SK-N-SH (cell line): ENCODE data around the gene TXNL4B. TPM values are rescaled to one million over a fixed set of nuclear protein-coding genes. Genes with fewer than 3 reads are reported as not detected.

ENCODE experiments used
- CTCF ChIA-PET: fragments of 300-600, 350-600 bp; formaldehyde crosslinking; extraction: SDS; loops from one replicate; lab custom pipeline; 2021; lab: Yijun Ruan, JAX
- POLR2A ChIA-PET: fragments of 350-600 bp; sonication (Branson Sonifier 250); formaldehyde crosslinking; extraction: SDS; loops from one replicate; lab custom pipeline; 2020; ENCODE audit warnings: antibody characterized with exemption, inconsistent platforms; lab: Yijun Ruan, JAX
- DNase-seq: peaks from one replicate; pipeline ENCODE4 v3.0.0; 2012
- H2AFZ ChIP-seq: fragments of 200-600 bp; sonication (generic); 2 replicates; pipeline ENCODE4 v1.8.1; 2016; ENCODE audit warnings: antibody characterized with exemption, mild to moderate bottlenecking, low read depth
- H3F3A ChIP-seq: fragments of 200-600 bp; sonication (generic); replicated peaks from 2 replicates; pipeline ENCODE3; 2016; ENCODE audit warnings: antibody characterized with exemption, mild to moderate bottlenecking; ENCODE audit not compliant: insufficient read depth
- H3K27ac ChIP-seq, 2 experiments: fragments of 200-500 bp in 1 of 2; fragments of 200-600 bp in 1 of 2; sonication (Bioruptor generic) in 1 of 2; sonication (generic), shearing (Covaris generic) in 1 of 2; 2 replicates each; pipeline versions ENCODE4 v1.5.1 to v1.6.1; 2014 to 2016; ENCODE audit warnings: low read depth in 2 of 2, inconsistent platforms in 1 of 2, low read length in 1 of 2, mild to moderate bottlenecking in 1 of 2, mixed read lengths in 1 of 2
- H3K27me3 ChIP-seq: fragments of 200-600 bp; sonication (generic), shearing (Covaris generic); 2 replicates; pipeline ENCODE4 v1.6.1; 2016; ENCODE audit warnings: mixed run types; ENCODE audit not compliant: insufficient read depth
- H3K36me3 ChIP-seq, 2 experiments: fragments of 200-500 bp in 1 of 2; fragments of 200-600 bp in 1 of 2; sonication (Bioruptor generic) in 1 of 2; sonication (generic) in 1 of 2; replicated peaks in 1 of 2; 2 replicates each; pipeline versions ENCODE3 to v1.5.1; 2014 to 2016; ENCODE audit warnings: low read length in 1 of 2, mild to moderate bottlenecking in 1 of 2; ENCODE audit not compliant: insufficient read depth in 2 of 2, control insufficient read depth in 1 of 2
- H3K4me1 ChIP-seq, 2 experiments: fragments of 200-500 bp in 1 of 2; fragments of 200-600 bp in 1 of 2; sonication (Bioruptor generic) in 1 of 2; sonication (generic), shearing (Covaris generic) in 1 of 2; 2 replicates each; pipeline versions ENCODE4 v1.5.1 to v1.6.1; 2014 to 2016; ENCODE audit warnings: low read depth in 1 of 2, low read length in 1 of 2, mixed run types in 1 of 2; ENCODE audit not compliant: insufficient read depth in 2 of 2, control insufficient read depth in 1 of 2
- H3K4me2 ChIP-seq: fragments of 200-600 bp; sonication (generic), shearing (Covaris generic); 2 replicates; pipeline ENCODE4 v1.6.1; 2017; ENCODE audit warnings: mixed run types
- H3K4me3 ChIP-seq, 2 experiments: fragments of 200-500 bp in 1 of 2; fragments of 200-600 bp in 1 of 2; sonication (Bioruptor generic) in 1 of 2; sonication (generic), shearing (Covaris generic) in 1 of 2; 2 replicates each; pipeline versions ENCODE4 v1.5.1 to v1.8.1; 2014 to 2016; ENCODE audit warnings: low read depth in 2 of 2, inconsistent platforms in 1 of 2, low read length in 1 of 2, mild to moderate bottlenecking in 1 of 2, mixed read lengths in 1 of 2, moderate library complexity in 1 of 2
- H3K79me2 ChIP-seq: fragments of 200-600 bp; sonication (generic); 2 replicates; pipeline ENCODE4 v1.8.1; 2017; ENCODE audit warnings: mild to moderate bottlenecking; ENCODE audit not compliant: insufficient read depth
- H3K9ac ChIP-seq: fragments of 200-600 bp; sonication (generic); 2 replicates; pipeline ENCODE4 v1.6.1; 2017; ENCODE audit warnings: mixed run types
- H3K9me2 ChIP-seq: fragments of 200-600 bp; sonication (generic); 2 replicates; pipeline ENCODE4 v1.6.1; 2017; ENCODE audit warnings: mixed run types
- H3K9me3 ChIP-seq: fragments of 200-600 bp; sonication (generic); 2 replicates; pipeline ENCODE4 v1.6.1; 2017; ENCODE audit warnings: mixed run types, mild to moderate bottlenecking, moderate library complexity
- H4K20me1 ChIP-seq: fragments of 200-600 bp; sonication (generic); 2 replicates; pipeline ENCODE4 v1.6.1; 2017; ENCODE audit warnings: mild to moderate bottlenecking, mixed run types; ENCODE audit not compliant: insufficient read depth
- CHD2 ChIP-seq: fragments of 150-350 bp; IDR thresholded peaks from 2 replicates; pipeline ENCODE4 v1.6.1; 2018; ENCODE audit warnings: low read length; ENCODE audit not compliant: partially characterized antibody
- CTCF ChIP-seq: fragments of 200-600 bp; sonication (generic); IDR thresholded peaks from 2 replicates; pipeline ENCODE4 v1.6.1; 2017; ENCODE audit warnings: antibody characterized with exemption, mild to moderate bottlenecking, moderate library complexity
- EP300 ChIP-seq, 2 experiments: IDR thresholded peaks; 2 replicates each; pipeline versions ENCODE4 v1.4.0 to v1.6.1; 2012; ENCODE audit warnings: borderline replicate concordance in 1 of 2, low read depth in 1 of 2, low read length in 1 of 2
- GABPA ChIP-seq: IDR thresholded peaks from 2 replicates; pipeline ENCODE4 v1.4.0; 2012; ENCODE audit warnings: low read depth, mild to moderate bottlenecking
- GATA2 ChIP-seq: sonication (generic); formaldehyde crosslinking; IDR thresholded peaks from 2 replicates; pipeline ENCODE4 v1.5.0; 2020; ENCODE audit warnings: mild to moderate bottlenecking, missing genetic modification reagents
- JUND ChIP-seq: IDR thresholded peaks from 2 replicates; pipeline ENCODE4 v1.4.0; 2012
- MAX ChIP-seq: IDR thresholded peaks from 2 replicates; pipeline ENCODE4 v1.4.0; 2012; ENCODE audit warnings: low read depth
- MEF2A ChIP-seq: IDR thresholded peaks from 2 replicates; pipeline ENCODE4 v1.4.0; 2012; ENCODE audit warnings: low read depth, borderline replicate concordance
- MXI1 ChIP-seq: IDR thresholded peaks from 2 replicates; pipeline ENCODE4 v1.6.1; 2012; ENCODE audit warnings: mild to moderate bottlenecking, low read depth, low read length, improper control_type of control experiment
- NFIC ChIP-seq: IDR thresholded peaks from 2 replicates; pipeline ENCODE4 v1.4.0; 2012; ENCODE audit warnings: borderline replicate concordance
- NRF1 ChIP-seq: IDR thresholded peaks from 2 replicates; pipeline ENCODE4 v1.6.1; 2012; ENCODE audit warnings: low read depth, mild to moderate bottlenecking, low read length
- POLR2AphosphoS5 ChIP-seq: IDR thresholded peaks from 2 replicates; pipeline ENCODE4 v1.6.1; 2012; ENCODE audit warnings: low read depth, low read length
- RAD21 ChIP-seq: IDR thresholded peaks from 2 replicates; pipeline ENCODE4 v1.6.1; 2012; ENCODE audit warnings: mild to moderate bottlenecking, low read length
- RFX5 ChIP-seq: IDR thresholded peaks from 2 replicates; pipeline ENCODE4 v1.6.1; 2012; ENCODE audit warnings: mild to moderate bottlenecking, improper control_type of control experiment, low read length
- RXRA ChIP-seq: IDR thresholded peaks from 2 replicates; pipeline ENCODE4 v1.4.0; 2012; ENCODE audit warnings: low read depth, mild to moderate bottlenecking, borderline replicate concordance
- SMC3 ChIP-seq: IDR thresholded peaks from 2 replicates; pipeline ENCODE4 v1.6.1; 2012; ENCODE audit warnings: low read depth, low read length, improper control_type of control experiment
- TAF1 ChIP-seq: IDR thresholded peaks from 2 replicates; pipeline ENCODE4 v1.6.1; 2012; ENCODE audit warnings: low read depth, mild to moderate bottlenecking, low read length, moderate library complexity, borderline replicate concordance
- TEAD4 ChIP-seq: IDR thresholded peaks from 2 replicates; pipeline ENCODE4 v1.4.0; 2012; ENCODE audit warnings: mild to moderate bottlenecking, borderline replicate concordance; ENCODE audit not compliant: insufficient read depth
- USF1 ChIP-seq: IDR thresholded peaks from 2 replicates; pipeline ENCODE4 v1.4.0; 2012; ENCODE audit warnings: low read depth, borderline replicate concordance
- YY1 ChIP-seq: IDR thresholded peaks from 2 replicates; pipeline ENCODE4 v1.4.0; 2012; ENCODE audit warnings: low read depth, mild to moderate bottlenecking
- WGBS: methylation state at CpG from one replicate; pipeline ENCODE4 v1.1.6; 2017; ENCODE audit warnings: low lambda C conversion rate; 5-methylcytosine and 5-hydroxymethylcytosine counted together
- polyA plus RNA-seq, 3 experiments: library from polyadenylated mRNA; depleted of rRNA; stranded (reverse); fragments of >200 nt; gene quantifications; 2 replicates each; pipeline ENCODE4 v1.2.3, GENCODE V29; 2012
- TF ChIP-seq, protein P1 (sequence below): IDR thresholded peaks from 2 replicates; pipeline ENCODE4 v1.4.0; 2012; ENCODE audit warnings: low read depth, borderline replicate concordance
- TF ChIP-seq, protein P2 (sequence below): fragments of 150-350 bp; IDR thresholded peaks from 2 replicates; pipeline ENCODE4 v1.6.1; 2017; ENCODE audit warnings: antibody characterized with exemption, low read length, low read depth, borderline replicate concordance

Gene TXNL4B
- polyA plus RNA-seq, 1 of the 3 experiments (the other 2 are of a cell fraction) = 8.9 TPM

DNA sequence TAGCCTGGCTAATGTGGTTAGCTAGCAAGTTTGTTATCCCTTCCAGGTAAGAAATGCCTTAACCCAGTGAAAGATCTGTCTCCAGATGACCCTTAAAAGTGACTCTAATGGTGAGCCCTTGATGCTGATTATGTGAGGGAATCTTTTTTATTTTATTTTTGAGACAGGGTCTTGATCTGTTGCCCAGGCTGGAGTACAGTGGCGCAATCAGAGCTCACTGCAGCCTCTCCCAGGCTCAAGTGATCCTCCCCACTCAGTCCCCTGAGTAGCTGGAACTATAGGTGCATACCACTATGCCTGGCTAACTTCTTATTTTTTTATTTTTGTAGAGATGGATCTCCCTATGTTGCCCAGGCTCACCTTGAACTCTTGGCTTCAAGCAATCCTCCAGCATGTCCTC is 49.9 kb downstream of the TXNL4B start:
- TF ChIP-seq CTCF (no peak), YY1 (no peak), MEF2A (no peak), RFX5 (no peak), RAD21 (no peak), NRF1 (no peak)
- CTCF ChIA-PET = no interaction called here

DNA sequence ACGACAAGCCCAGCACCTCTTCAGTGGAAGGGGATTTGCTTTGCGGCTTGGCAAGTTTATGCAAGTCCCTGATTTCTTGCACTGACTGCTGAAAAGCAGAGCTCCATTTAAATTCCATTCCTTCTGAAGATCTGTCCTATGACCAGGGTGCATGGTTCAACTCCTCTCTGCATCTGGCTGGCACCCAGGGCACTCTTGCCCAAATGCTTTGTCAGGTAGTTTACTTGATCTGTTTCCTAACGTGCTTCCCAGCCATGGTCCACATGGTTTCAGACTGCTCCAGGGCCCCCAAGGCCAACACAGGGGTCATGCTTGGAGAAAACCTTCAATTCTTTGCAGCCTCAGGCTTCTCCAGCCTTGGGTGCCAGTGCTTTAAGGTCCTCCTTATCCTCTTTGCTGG is 50.4 kb downstream of the TXNL4B start:
- POLR2A ChIA-PET = no interaction called here
- CTCF ChIA-PET = no interaction called here
- 63% methylated on average over 3 of the region's 3 CpGs for WGBS

More for the DNA sequence above, 49.9 kb downstream of the TXNL4B start:
- POLR2A ChIA-PET = no interaction called here
- Histone ChIP-seq H3K4me1 (no peaks in the 10 kb centered on the region), H3K4me3 (no peak overlapping the region), H3K9ac (no peak overlapping the region), H3K9me2 (no peaks in the 10 kb centered on the region), H2AFZ (no peak overlapping the region), H3K36me3 (no peaks in the 10 kb centered on the region), H4K20me1 (no peaks in the 10 kb centered on the region), H3K9me3 (no peaks in the 10 kb centered on the region), H3K27ac (no peak overlapping the region), H3K27me3 (no peaks in the 10 kb centered on the region), H3F3A (no peaks in the 10 kb centered on the region), H3K79me2 (no peaks in the 10 kb centered on the region; the same call in 1 of the 2 replicates), H3K4me2 (no peak overlapping the region)
- WGBS = 56% methylated on average over 1 of the region's 1 CpG
- no peak for DNase-seq

More for the DNA sequence above, 50.4 kb downstream of the TXNL4B start:
- no peaks in the 10 kb centered on the region for H4K20me1 ChIP-seq
- no peak for DNase-seq
- no peak overlapping the region for H3K4me2 ChIP-seq
- no peaks in the 10 kb centered on the region for H3K9me2 ChIP-seq
- no peaks in the 10 kb centered on the region for H3K27me3 ChIP-seq
- no peak overlapping the region for H2AFZ ChIP-seq
- no peak overlapping the region for H3K9ac ChIP-seq
- no peaks in the 10 kb centered on the region for H3K9me3 ChIP-seq
- H3F3A ChIP-seq = no peaks in the 10 kb centered on the region
- no peak for TF ChIP-seq JUND
- TF ChIP-seq TEAD4 = no peak
- no peak for TF ChIP-seq NFIC
- no peak for TF ChIP-seq GATA2 (CRISPR knock-in tag)
- no peak for TF ChIP-seq SMC3
- no peak for TF ChIP-seq EP300 (IDR thresholded peaks at IDR 0.05; ENCODE audit: borderline replicate concordance in 1 of 2, low read depth in 1 of 2, low read length in 1 of 2)
- TF ChIP-seq CTCF = no peak
- TF ChIP-seq CHD2 = no peak
- no peak for TF ChIP-seq TAF1
- TF ChIP-seq, protein P1, sequence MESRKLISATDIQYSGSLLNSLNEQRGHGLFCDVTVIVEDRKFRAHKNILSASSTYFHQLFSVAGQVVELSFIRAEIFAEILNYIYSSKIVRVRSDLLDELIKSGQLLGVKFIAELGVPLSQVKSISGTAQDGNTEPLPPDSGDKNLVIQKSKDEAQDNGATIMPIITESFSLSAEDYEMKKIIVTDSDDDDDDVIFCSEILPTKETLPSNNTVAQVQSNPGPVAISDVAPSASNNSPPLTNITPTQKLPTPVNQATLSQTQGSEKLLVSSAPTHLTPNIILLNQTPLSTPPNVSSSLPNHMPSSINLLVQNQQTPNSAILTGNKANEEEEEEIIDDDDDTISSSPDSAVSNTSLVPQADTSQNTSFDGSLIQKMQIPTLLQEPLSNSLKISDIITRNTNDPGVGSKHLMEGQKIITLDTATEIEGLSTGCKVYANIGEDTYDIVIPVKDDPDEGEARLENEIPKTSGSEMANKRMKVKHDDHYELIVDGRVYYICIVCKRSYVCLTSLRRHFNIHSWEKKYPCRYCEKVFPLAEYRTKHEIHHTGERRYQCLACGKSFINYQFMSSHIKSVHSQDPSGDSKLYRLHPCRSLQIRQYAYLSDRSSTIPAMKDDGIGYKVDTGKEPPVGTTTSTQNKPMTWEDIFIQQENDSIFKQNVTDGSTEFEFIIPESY = no peak
- no peak for TF ChIP-seq YY1
- TF ChIP-seq POLR2AphosphoS5 = no peak
- TF ChIP-seq MXI1 = no peak
- TF ChIP-seq, protein P2, sequence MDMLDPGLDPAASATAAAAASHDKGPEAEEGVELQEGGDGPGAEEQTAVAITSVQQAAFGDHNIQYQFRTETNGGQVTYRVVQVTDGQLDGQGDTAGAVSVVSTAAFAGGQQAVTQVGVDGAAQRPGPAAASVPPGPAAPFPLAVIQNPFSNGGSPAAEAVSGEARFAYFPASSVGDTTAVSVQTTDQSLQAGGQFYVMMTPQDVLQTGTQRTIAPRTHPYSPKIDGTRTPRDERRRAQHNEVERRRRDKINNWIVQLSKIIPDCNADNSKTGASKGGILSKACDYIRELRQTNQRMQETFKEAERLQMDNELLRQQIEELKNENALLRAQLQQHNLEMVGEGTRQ = no peak
- TF ChIP-seq MAX = no peak
- no peak for TF ChIP-seq RXRA
- no peak for TF ChIP-seq GABPA
- no peak for TF ChIP-seq USF1
- TF ChIP-seq, all 33 proteins: peak for 0
- no peaks in the 10 kb centered on the region for H3K4me1 ChIP-seq
- no peak overlapping the region for H3K27ac ChIP-seq
- no peak overlapping the region for H3K4me3 ChIP-seq
- no peaks in the 10 kb centered on the region for H3K36me3 ChIP-seq
- H3K79me2 ChIP-seq = no peaks in the 10 kb centered on the region; the same call in 1 of the 2 replicates
